HL-60 (cell line): Measurements from ENCODE around the gene PTPRN2.

Experiments used
- DNase-seq, 2 experiments: peaks; one replicate each; pipeline ENCODE4 v3.0.0-alpha.2; 2010 to 2020; ENCODE audit warnings: low read depth in 1 of 2, low spot score in 1 of 2
- H3K27ac ChIP-seq: fragments of 250-450 bp; sonication (Bioruptor Pico); replicated peaks from 2 replicates; pipeline ENCODE4 v1.5.1; 2020; ENCODE audit warnings: mild to moderate bottlenecking, moderate library complexity
- H3K27me3 ChIP-seq: fragments of 250-450 bp; sonication (Bioruptor Pico); 2 replicates; pipeline ENCODE4 v1.5.1; 2021; ENCODE audit warnings: mild to moderate bottlenecking, moderate library complexity; ENCODE audit not compliant: insufficient read depth, poor library complexity, severe bottlenecking
- H3K4me3 ChIP-seq: replicated peaks from 2 replicates; pipeline ENCODE4 v1.5.1; 2011; ENCODE audit warnings: mild to moderate bottlenecking, control low read depth, low read length; ENCODE audit not compliant: insufficient read depth
- GABPA ChIP-seq: IDR thresholded peaks from 2 replicates; pipeline ENCODE4 v1.6.1; 2012; ENCODE audit warnings: low read depth
- POLR2AphosphoS5 ChIP-seq: IDR thresholded peaks from 2 replicates; pipeline ENCODE4 v1.6.1; 2012; ENCODE audit warnings: low read depth
- SPI1 ChIP-seq: IDR thresholded peaks from 2 replicates; pipeline ENCODE4 v1.6.1; 2012; ENCODE audit warnings: low read depth, mild to moderate bottlenecking, borderline replicate concordance
- TF ChIP-seq, protein P1 (sequence below): IDR thresholded peaks from one replicate; pipeline ENCODE4 v1.5.1; 2011; ENCODE audit warnings: low read length, control low read depth, inconsistent platforms; ENCODE audit not compliant: insufficient read depth
- TF ChIP-seq, protein P2 (sequence below): IDR thresholded peaks from 2 replicates; pipeline ENCODE4 v1.6.1; 2012; ENCODE audit warnings: low read depth; ENCODE audit not compliant: insufficient replicate concordance

PTPRN2 gene

GRCh38 chr7:158265743-158266080, 321.9 kb downstream of the PTPRN2 start:
- DNase-seq: no peak
- TF ChIP-seq, protein P1, sequence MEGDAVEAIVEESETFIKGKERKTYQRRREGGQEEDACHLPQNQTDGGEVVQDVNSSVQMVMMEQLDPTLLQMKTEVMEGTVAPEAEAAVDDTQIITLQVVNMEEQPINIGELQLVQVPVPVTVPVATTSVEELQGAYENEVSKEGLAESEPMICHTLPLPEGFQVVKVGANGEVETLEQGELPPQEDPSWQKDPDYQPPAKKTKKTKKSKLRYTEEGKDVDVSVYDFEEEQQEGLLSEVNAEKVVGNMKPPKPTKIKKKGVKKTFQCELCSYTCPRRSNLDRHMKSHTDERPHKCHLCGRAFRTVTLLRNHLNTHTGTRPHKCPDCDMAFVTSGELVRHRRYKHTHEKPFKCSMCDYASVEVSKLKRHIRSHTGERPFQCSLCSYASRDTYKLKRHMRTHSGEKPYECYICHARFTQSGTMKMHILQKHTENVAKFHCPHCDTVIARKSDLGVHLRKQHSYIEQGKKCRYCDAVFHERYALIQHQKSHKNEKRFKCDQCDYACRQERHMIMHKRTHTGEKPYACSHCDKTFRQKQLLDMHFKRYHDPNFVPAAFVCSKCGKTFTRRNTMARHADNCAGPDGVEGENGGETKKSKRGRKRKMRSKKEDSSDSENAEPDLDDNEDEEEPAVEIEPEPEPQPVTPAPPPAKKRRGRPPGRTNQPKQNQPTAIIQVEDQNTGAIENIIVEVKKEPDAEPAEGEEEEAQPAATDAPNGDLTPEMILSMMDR: no peak
- no peak for TF ChIP-seq SPI1
- TF ChIP-seq, protein P2, sequence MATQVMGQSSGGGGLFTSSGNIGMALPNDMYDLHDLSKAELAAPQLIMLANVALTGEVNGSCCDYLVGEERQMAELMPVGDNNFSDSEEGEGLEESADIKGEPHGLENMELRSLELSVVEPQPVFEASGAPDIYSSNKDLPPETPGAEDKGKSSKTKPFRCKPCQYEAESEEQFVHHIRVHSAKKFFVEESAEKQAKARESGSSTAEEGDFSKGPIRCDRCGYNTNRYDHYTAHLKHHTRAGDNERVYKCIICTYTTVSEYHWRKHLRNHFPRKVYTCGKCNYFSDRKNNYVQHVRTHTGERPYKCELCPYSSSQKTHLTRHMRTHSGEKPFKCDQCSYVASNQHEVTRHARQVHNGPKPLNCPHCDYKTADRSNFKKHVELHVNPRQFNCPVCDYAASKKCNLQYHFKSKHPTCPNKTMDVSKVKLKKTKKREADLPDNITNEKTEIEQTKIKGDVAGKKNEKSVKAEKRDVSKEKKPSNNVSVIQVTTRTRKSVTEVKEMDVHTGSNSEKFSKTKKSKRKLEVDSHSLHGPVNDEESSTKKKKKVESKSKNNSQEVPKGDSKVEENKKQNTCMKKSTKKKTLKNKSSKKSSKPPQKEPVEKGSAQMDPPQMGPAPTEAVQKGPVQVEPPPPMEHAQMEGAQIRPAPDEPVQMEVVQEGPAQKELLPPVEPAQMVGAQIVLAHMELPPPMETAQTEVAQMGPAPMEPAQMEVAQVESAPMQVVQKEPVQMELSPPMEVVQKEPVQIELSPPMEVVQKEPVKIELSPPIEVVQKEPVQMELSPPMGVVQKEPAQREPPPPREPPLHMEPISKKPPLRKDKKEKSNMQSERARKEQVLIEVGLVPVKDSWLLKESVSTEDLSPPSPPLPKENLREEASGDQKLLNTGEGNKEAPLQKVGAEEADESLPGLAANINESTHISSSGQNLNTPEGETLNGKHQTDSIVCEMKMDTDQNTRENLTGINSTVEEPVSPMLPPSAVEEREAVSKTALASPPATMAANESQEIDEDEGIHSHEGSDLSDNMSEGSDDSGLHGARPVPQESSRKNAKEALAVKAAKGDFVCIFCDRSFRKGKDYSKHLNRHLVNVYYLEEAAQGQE: no peak
- TF ChIP-seq GABPA: no peak
- no peak for TF ChIP-seq POLR2AphosphoS5
- no peak overlapping the region for H3K27ac ChIP-seq
- no peaks in the 10 kb centered on the region for H3K27me3 ChIP-seq
- no peak overlapping the region for H3K4me3 ChIP-seq

DNA sequence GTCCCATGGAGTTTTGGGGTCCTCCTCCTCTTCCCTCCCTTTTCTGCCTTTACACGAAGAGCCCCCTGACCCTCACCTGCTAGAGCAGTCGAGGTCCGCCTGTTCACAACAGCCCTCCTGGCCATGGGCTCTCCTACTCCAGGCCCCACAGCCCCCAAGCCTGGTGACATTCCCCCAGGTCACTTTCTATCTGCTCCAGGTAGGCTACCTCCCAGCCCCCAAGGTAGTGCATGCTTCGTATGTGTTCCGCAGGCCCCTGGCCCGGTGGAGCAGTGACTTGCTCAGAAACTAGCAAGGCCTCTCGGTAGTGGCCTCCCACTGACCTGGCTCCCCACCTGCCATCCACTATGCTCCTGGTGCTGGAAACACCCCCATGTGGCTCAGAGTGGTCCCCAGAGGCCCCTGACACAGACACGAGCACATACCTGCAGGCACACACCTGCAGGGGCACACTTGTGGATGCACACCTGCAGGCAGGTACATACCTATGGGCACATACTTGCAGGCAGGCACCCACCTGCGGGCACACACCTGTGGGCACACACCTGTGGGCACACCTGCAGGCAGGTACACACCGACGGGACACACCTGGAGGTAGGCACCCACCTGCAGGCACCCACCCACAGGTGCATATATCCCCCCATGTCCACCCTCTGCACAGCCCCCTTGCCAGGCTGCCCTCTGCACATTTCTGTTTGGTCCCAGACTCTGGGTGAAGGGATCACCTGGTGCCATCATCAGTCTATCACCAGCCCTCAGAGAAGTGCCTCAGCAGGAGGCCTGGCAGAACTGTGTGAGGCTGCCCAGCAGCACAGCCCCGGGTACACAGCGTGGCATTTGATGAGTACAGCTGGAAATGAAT, 322.5 kb downstream of the PTPRN2 start:
- H3K27ac ChIP-seq: no peak overlapping the region
- no peak overlapping the region for H3K4me3 ChIP-seq
- no peaks in the 10 kb centered on the region for H3K27me3 ChIP-seq
- TF ChIP-seq POLR2AphosphoS5: no peak
- TF ChIP-seq, protein P1: no peak
- TF ChIP-seq GABPA: no peak
- TF ChIP-seq, protein P2: no peak
- no peak for TF ChIP-seq SPI1
- no peak for DNase-seq

DNA sequence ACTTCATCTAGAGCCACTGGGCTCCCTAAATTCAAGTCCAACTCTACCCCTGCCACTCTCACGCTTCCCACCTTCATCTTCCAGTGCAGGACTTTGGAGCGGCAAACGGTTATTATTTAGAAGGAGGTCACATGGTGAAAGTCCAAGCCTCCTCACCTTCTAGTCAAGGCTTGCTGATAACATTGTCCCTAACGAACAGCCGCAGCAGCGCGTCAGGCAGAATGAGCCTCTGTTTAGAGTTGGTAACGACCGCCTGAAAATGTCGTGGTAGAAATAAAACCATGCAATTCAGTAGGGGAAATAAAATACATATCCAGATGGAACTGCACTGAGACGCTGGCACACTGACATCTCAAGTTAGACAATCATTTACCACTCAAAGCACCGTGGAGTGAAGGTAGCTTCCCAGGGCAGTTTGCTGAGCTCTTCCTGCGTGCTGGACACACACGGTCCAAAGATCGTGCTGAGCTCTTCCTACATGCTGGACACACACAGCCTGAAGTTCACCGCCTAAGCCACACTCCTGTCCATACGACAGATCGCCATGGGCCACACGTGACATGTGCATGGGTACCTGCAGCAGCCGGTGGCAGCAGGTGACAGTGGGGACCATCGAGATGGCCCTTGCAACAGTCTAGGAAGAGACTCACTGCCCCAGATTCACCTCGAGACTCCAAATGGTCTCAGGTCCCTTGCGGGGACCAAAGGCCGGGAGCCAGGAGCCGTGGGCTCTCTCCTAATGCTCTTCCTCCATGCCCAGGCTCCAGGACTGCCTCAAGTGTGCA, 323.5 kb downstream of the PTPRN2 start:
- H3K4me3 ChIP-seq: no peak overlapping the region
- TF ChIP-seq SPI1 (no peak), POLR2AphosphoS5 (no peak), GABPA (no peak)
- TF ChIP-seq, protein P2: no peak
- TF ChIP-seq, protein P1: no peak
- no peak overlapping the region for H3K27ac ChIP-seq
- H3K27me3 ChIP-seq: no peaks in the 10 kb centered on the region
- no peak for DNase-seq
